Astrocyte of the spinal cord (primary cell): ENCODE results near the gene RIMBP2.

ENCODE experiments used
- DNase-seq: peaks from one replicate; pipeline ENCODE4 v3.0.0; 2011; ENCODE audit warnings: low read depth, low spot score
- H3K4me3 ChIP-seq: 2 replicates; pipeline ENCODE4 v1.5.1; 2011; ENCODE audit warnings: low read depth, mild to moderate bottlenecking, low read length, moderate library complexity
- in situ Hi-C: cut with HindIII; loops from 2 replicates; pipeline ENCODE4 v1.10.0; 2017; ENCODE audit warnings: low sequenced_read_pairs
- TF ChIP-seq, protein P1 (sequence below): IDR thresholded peaks from 2 replicates; pipeline ENCODE4 v1.5.1; 2012; ENCODE audit warnings: low read depth, mild to moderate bottlenecking, low read length, inconsistent platforms

Gene RIMBP2

DNA sequence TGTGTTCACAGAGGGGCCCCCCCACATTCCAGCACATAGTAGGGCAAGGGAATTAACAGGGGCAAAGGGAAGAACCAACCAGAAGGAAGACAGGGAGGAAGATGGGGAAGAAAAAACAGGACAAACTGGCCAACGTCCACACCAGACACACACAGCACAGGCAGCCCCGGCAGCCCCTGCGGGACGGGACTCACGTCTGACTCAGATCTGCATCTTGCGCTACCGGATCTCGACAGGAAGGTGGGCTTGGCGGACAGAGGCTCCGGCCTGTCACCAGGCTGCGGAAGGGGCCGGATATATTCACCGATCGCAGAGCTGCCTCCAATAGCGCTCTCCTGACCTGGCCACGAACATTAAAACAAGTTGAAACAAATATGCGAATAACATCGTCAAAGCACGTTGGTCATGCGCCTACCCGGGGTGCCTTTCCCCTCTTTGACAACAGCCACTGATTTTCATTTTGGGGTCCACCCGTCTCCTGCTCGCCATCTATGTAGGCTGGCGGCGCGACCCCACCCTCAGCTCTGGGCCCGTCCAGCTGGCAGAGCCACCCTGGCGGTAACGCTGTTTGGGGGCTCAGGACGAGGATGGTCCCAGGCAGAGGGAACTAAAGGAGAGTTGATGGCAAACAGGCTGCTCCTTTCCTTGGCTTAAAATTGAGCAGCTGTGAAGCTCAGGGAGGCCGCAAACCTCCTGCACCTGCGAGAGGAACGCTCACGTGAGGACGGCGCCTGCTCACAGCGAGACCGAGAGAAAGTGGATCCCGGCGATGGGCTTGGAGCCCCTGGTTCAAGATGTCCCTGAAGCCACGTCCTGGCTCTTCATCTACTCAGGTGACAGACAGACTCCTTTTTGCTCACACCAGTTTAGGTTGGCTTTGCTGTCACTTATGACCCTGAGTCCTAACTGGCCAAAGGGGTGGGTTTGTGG is 264.8 kb downstream of the RIMBP2 start:
- in situ Hi-C loops, result no loop called here
- no peak overlapping the region for H3K4me3 ChIP-seq
- no peak for DNase-seq
- TF ChIP-seq, protein P1, sequence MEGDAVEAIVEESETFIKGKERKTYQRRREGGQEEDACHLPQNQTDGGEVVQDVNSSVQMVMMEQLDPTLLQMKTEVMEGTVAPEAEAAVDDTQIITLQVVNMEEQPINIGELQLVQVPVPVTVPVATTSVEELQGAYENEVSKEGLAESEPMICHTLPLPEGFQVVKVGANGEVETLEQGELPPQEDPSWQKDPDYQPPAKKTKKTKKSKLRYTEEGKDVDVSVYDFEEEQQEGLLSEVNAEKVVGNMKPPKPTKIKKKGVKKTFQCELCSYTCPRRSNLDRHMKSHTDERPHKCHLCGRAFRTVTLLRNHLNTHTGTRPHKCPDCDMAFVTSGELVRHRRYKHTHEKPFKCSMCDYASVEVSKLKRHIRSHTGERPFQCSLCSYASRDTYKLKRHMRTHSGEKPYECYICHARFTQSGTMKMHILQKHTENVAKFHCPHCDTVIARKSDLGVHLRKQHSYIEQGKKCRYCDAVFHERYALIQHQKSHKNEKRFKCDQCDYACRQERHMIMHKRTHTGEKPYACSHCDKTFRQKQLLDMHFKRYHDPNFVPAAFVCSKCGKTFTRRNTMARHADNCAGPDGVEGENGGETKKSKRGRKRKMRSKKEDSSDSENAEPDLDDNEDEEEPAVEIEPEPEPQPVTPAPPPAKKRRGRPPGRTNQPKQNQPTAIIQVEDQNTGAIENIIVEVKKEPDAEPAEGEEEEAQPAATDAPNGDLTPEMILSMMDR, result no peak

DNA sequence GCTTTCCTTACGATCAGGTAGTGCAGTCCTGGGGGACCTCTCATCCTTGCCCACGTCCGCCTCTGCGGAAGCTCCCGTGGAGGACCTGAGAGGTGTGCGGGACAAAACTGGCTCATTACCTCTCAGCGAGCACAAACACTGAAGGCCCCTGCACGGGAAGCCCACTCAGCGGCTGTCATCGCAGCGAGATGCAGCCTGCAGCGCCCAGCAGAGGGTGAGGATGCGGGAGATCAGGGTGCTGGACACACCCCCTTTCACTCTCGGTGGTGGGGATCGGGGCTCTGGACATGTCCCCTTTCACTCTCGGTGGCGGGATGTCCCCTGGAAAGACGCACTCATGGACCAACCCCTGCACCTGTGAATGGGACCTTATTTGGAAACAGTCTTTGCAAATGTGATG is 266.8 kb downstream of the RIMBP2 start:
- no peak overlapping the region for H3K4me3 ChIP-seq
- TF ChIP-seq, protein P1, result no peak
- DNase-seq, result no peak
- in situ Hi-C loops, result no loop called here

GRCh38 chr12:130448044-130448821 is 267.9 kb downstream of the RIMBP2 start:
- in situ Hi-C loops, result no loop called here
- no peak overlapping the region for H3K4me3 ChIP-seq
- TF ChIP-seq, protein P1, result no peak
- DNase-seq, result no peak

GRCh38 chr12:130447655-130447965 is 268.5 kb downstream of the RIMBP2 start:
- no peak for DNase-seq
- TF ChIP-seq, protein P1, result no peak
- in situ Hi-C loops, result no loop called here
- H3K4me3 ChIP-seq, result no peak overlapping the region

- in situ Hi-C loops, result no loop called here
Measured at GRCh38 chr12:130446846-130447654, 269.0 kb downstream of the RIMBP2 start.

GRCh38 chr12:130444986-130445385 is 271.1 kb downstream of the RIMBP2 start:
- in situ Hi-C loops, result no loop called here
- TF ChIP-seq, protein P1, result no peak
- no peak overlapping the region for H3K4me3 ChIP-seq
- DNase-seq, result no peak

More at GRCh38 chr12:130446846-130447654, 269.0 kb downstream of the RIMBP2 start:
- TF ChIP-seq, protein P1, result no peak
- no peak for DNase-seq
- H3K4me3 ChIP-seq, result no peak overlapping the region
